CD14-positive monocyte (primary cell): Measurements from ENCODE around the gene ICAM2. TPM values are rescaled to one million over a fixed set of nuclear protein-coding genes. Genes with fewer than 3 reads are reported as not detected.

Source experiments
- DNase-seq, 3 donors: peaks; one replicate each; pipeline ENCODE4 v3.0.0-alpha.2; 2011 to 2022
- H2AFZ ChIP-seq: 2 replicates; pipeline ENCODE4 v1.6.0; 2012; ENCODE audit warnings: mild to moderate bottlenecking, low read depth, low read length, inconsistent platforms; ENCODE audit not compliant: insufficient read depth, poor library complexity, severe bottlenecking
- H3K27ac ChIP-seq, 2 donors: 1 replicate in 1 of 2; 2 replicates in 1 of 2; pipeline ENCODE4 v1.5.1; 2012 to 2013; ENCODE audit warnings: low read length in 2 of 2, control low read depth in 1 of 2, inconsistent platforms in 1 of 2, low read depth in 1 of 2, mild to moderate bottlenecking in 1 of 2
- H3K27me3 ChIP-seq, 2 donors: one replicate each; pipeline versions ENCODE4 v1.6.0 to v1.6.1; 2011 to 2013; ENCODE audit warnings: low read length in 2 of 2; ENCODE audit not compliant: control insufficient read depth in 2 of 2, insufficient read depth in 2 of 2
- H3K36me3 ChIP-seq, 2 donors: replicated peaks in 1 of 2; 1 replicate in 1 of 2; 2 replicates in 1 of 2; pipeline versions ENCODE4 v1.5.1 to v1.6.1; 2012 to 2013; ENCODE audit warnings: low read length in 2 of 2, control low read depth in 1 of 2, inconsistent platforms in 1 of 2, mild to moderate bottlenecking in 1 of 2; ENCODE audit not compliant: insufficient read depth in 2 of 2, control insufficient read depth in 1 of 2
- H3K4me1 ChIP-seq, 2 donors: 1 replicate in 1 of 2; 2 replicates in 1 of 2; pipeline versions ENCODE4 v1.5.1 to v1.6.1; 2012 to 2013; ENCODE audit warnings: low read length in 2 of 2, control low read depth in 1 of 2, inconsistent platforms in 1 of 2, mild to moderate bottlenecking in 1 of 2, moderate library complexity in 1 of 2; ENCODE audit not compliant: insufficient read depth in 2 of 2, control insufficient read depth in 1 of 2
- H3K4me2 ChIP-seq: replicated peaks from 2 replicates; pipeline ENCODE3; 2012; ENCODE audit warnings: low read length, moderate library complexity, mild to moderate bottlenecking; ENCODE audit not compliant: poor library complexity, severe bottlenecking; ENCODE audit errors: extremely low read depth
- H3K4me3 ChIP-seq, 3 experiments: fragments of 200-600 bp in 1 of 3; sonication (generic) in 1 of 3; replicated peaks in 1 of 3; 1 replicate in 2 of 3; 2 replicates in 1 of 3; pipeline ENCODE4 v1.5.1; 2011 to 2013; ENCODE audit warnings: low read length in 3 of 3, mild to moderate bottlenecking in 3 of 3, control low read depth in 2 of 3, low read depth in 2 of 3, inconsistent platforms in 1 of 3, moderate library complexity in 1 of 3
- H3K79me2 ChIP-seq: 2 replicates; pipeline ENCODE4 v1.6.0; 2012; ENCODE audit warnings: mild to moderate bottlenecking, control low read depth, inconsistent platforms, low read length, moderate library complexity; ENCODE audit not compliant: insufficient read depth
- H3K9ac ChIP-seq: 2 replicates; pipeline ENCODE4 v1.6.0; 2017; ENCODE audit warnings: low read length, mild to moderate bottlenecking; ENCODE audit not compliant: insufficient read depth, poor library complexity, severe bottlenecking
- H3K9me3 ChIP-seq, 2 donors: replicated peaks in 1 of 2; 1 replicate in 1 of 2; 2 replicates in 1 of 2; pipeline versions ENCODE4 v1.5.1 to v1.6.1; 2012 to 2013; ENCODE audit warnings: low read length in 2 of 2, control low read depth in 1 of 2; ENCODE audit not compliant: control insufficient read depth in 1 of 2, insufficient read depth in 1 of 2
- H4K20me1 ChIP-seq: 2 replicates; pipeline ENCODE4 v1.6.0; 2012; ENCODE audit warnings: mild to moderate bottlenecking, low read length, control low read depth, moderate library complexity; ENCODE audit not compliant: insufficient read depth
- H3K27ac Mint-ChIP-seq, 7 donors: one replicate each; pipeline ENCODE4 v1.8.0; 2020; ENCODE audit warnings: mild to moderate bottlenecking in 7 of 7, mixed read lengths in 7 of 7, moderate library complexity in 6 of 7, inconsistent platforms in 2 of 7
- H3K27me3 Mint-ChIP-seq, 3 donors: one replicate each; pipeline ENCODE4 v1.8.0; 2021 to 2022; ENCODE audit warnings: low read depth in 3 of 3, mild to moderate bottlenecking in 3 of 3, mixed read lengths in 3 of 3, moderate library complexity in 3 of 3, inconsistent platforms in 1 of 3
- H3K36me3 Mint-ChIP-seq, 2 donors: one replicate each; pipeline ENCODE4 v1.8.0; 2020; ENCODE audit warnings: mixed read lengths in 2 of 2, inconsistent platforms in 1 of 2, mild to moderate bottlenecking in 1 of 2
- H3K4me1 Mint-ChIP-seq: one replicate; pipeline ENCODE4 v1.8.0; 2020; ENCODE audit warnings: mild to moderate bottlenecking, mixed read lengths
- H3K4me3 Mint-ChIP-seq, 2 donors: one replicate each; pipeline ENCODE4 v1.8.0; 2020; ENCODE audit warnings: mild to moderate bottlenecking in 2 of 2, mixed read lengths in 2 of 2, moderate library complexity in 1 of 2
- H3K9me3 Mint-ChIP-seq, 7 donors: one replicate each; pipeline ENCODE4 v1.8.0; 2020 to 2022; ENCODE audit warnings: mixed read lengths in 7 of 7, mild to moderate bottlenecking in 6 of 7, moderate library complexity in 6 of 7, inconsistent platforms in 2 of 7
- CTCF ChIP-seq: fragments of 200-600 bp; IDR thresholded peaks from one replicate; pipeline ENCODE4 v1.8.0; 2022; ENCODE audit warnings: antibody characterized with exemption, mild to moderate bottlenecking
- WGBS: methylation state at CpG from one replicate; pipeline ENCODE4 v1.1.5; 2013; ENCODE audit warnings: missing lambda C conversion rate; ENCODE audit not compliant: insufficient coverage; 5-methylcytosine and 5-hydroxymethylcytosine counted together
- intact Hi-C, 2 donors: fragments of 100-400 bp; cut with micrococcal nuclease; formaldehyde crosslinking; loops; one replicate each; pipeline versions ENCODE4 v1.15.0 to v1.15.1; 2023
- polyA plus RNA-seq, 3 donors: library from polyadenylated mRNA; depleted of rRNA in 1 of 3; unstranded in 2 of 3; stranded (reverse) in 1 of 3; fragments of 300-500 nt in 2 of 3; fragments of >200 nt in 1 of 3; fragmentation: Illumina TruSeq in 2 of 3; gene quantifications; 1 replicate in 2 of 3; 2 replicates in 1 of 3; pipeline ENCODE4 v1.2.3, GENCODE V29; 2012 to 2021

Gene ICAM2
- polyA plus RNA-seq, 3 donors, result 111 to 186 (median 174) TPM

- H3K36me3 ChIP-seq, result no peaks in the 10 kb centered on the region
These were observed 64.6 kb downstream of the ICAM2 start for GRCh38 chr17:63955791-63956190.

GRCh38 chr17:63955232-63955631, 65.2 kb downstream of the ICAM2 start:
- Histone ChIP-seq H2AFZ (no peak overlapping the region), H4K20me1 (no peaks in the 10 kb centered on the region), H3K4me2 (no peak overlapping the region), H3K4me1 (no peaks in the 10 kb centered on the region), H3K4me3 (no peak overlapping the region), H3K27ac (no peak overlapping the region), H3K9me3 (no peaks in the 10 kb centered on the region), H3K36me3 (no peaks in the 10 kb centered on the region), H3K27me3 (no peaks in the 10 kb centered on the region), H3K9ac (no peak overlapping the region), H3K79me2 (no peaks in the 10 kb centered on the region)
- Mint-ChIP-seq H3K9me3 (peaks cover 0 to 3% (median 0%) of the 10 kb centered on the region in 7 donors), H3K4me3 (no peak overlapping the region), H3K27ac (no peak overlapping the region), H3K27me3 (peaks cover 6 to 8% (median 7%) of the 10 kb centered on the region in 3 donors), H3K4me1 (peaks cover 5% of the 10 kb centered on the region), H3K36me3 (no peaks in the 10 kb centered on the region)
- intact Hi-C loops, result no loop called here
- DNase-seq, result no peak
- 100% methylated on average over 4 of the region's 11 CpGs for WGBS
- no peak for TF ChIP-seq CTCF

More at GRCh38 chr17:63955791-63956190, 64.6 kb downstream of the ICAM2 start:
- Histone ChIP-seq H3K9me3 (no peaks in the 10 kb centered on the region), H3K27ac (no peak overlapping the region), H3K27me3 (no peaks in the 10 kb centered on the region), H4K20me1 (no peaks in the 10 kb centered on the region), H3K4me3 (no peak overlapping the region), H3K4me1 (peaks cover 3% of the 10 kb centered on the region in 2 donors), H2AFZ (no peak overlapping the region), H3K79me2 (no peaks in the 10 kb centered on the region), H3K4me2 (no peak overlapping the region), H3K9ac (no peak overlapping the region)
- DNase-seq, result no peak
- no peak for TF ChIP-seq CTCF
- WGBS, result 79% methylated on average over 2 of the region's 4 CpGs
- intact Hi-C loops, result no loop called here
- H3K4me3 Mint-ChIP-seq, result no peak overlapping the region
- no peak overlapping the region for H3K27ac Mint-ChIP-seq
- peaks cover 7% of the 10 kb centered on the region for H3K4me1 Mint-ChIP-seq
- no peaks in the 10 kb centered on the region for H3K36me3 Mint-ChIP-seq
- H3K9me3 Mint-ChIP-seq, result peaks cover 0 to 3% (median 0%) of the 10 kb centered on the region in 7 donors
- H3K27me3 Mint-ChIP-seq, result peaks cover 6 to 10% (median 7%) of the 10 kb centered on the region in 3 donors
